Activated naive CD8-positive, alpha-beta T cell treated with anti-CD3 and anti-CD28 coated beads, Interleukin-2, amount 10 ng/mL, durations not matched to agents 7 days and 5 days (primary cell): ENCODE measurements around the gene GLP2R. TPM values are rescaled to one million over a fixed set of nuclear protein-coding genes. Genes with fewer than 3 reads are reported as not detected.

Source experiments
- ATAC-seq: fragments of 150-1000 bp; cut with Tn5 transposase; one replicate; pipeline ENCODE4 v1.10.0; 2021; ENCODE audit warnings: low read depth, moderate library complexity
- POLR2A ChIA-PET: fragments of 350-600 bp; sonication (Branson Sonifier 250); formaldehyde crosslinking; loops from one replicate; lab custom pipeline; 2021; ENCODE audit warnings: antibody characterized with exemption; lab: Charles Lee
- DNase-seq: peaks from one replicate; pipeline ENCODE4 v3.0.0; 2021
- H3K27ac Mint-ChIP-seq: one replicate; pipeline ENCODE4 v1.8.0; 2022; ENCODE audit warnings: mild to moderate bottlenecking, mixed read lengths
- H3K27me3 Mint-ChIP-seq: one replicate; pipeline ENCODE4 v1.8.0; 2022; ENCODE audit warnings: mild to moderate bottlenecking, moderate library complexity, mixed read lengths
- H3K36me3 Mint-ChIP-seq: one replicate; pipeline ENCODE4 v1.8.0; 2021; ENCODE audit warnings: mild to moderate bottlenecking, mixed read lengths
- H3K4me1 Mint-ChIP-seq: one replicate; pipeline ENCODE4 v1.8.0; 2021; ENCODE audit warnings: mixed read lengths
- H3K4me3 Mint-ChIP-seq: one replicate; pipeline ENCODE4 v1.8.0; 2022; ENCODE audit warnings: mild to moderate bottlenecking, moderate library complexity, mixed read lengths
- H3K9me3 Mint-ChIP-seq: one replicate; pipeline ENCODE4 v1.8.0; 2021; ENCODE audit warnings: mixed read lengths
- total RNA-seq, 2 experiments: library from RNA; stranded (reverse); gene quantifications; one replicate each; pipeline ENCODE4 v1.2.3, GENCODE V29; 2021

The GLP2R gene
- total RNA-seq, 2 experiments from 2014 or later, result not detected

DNA sequence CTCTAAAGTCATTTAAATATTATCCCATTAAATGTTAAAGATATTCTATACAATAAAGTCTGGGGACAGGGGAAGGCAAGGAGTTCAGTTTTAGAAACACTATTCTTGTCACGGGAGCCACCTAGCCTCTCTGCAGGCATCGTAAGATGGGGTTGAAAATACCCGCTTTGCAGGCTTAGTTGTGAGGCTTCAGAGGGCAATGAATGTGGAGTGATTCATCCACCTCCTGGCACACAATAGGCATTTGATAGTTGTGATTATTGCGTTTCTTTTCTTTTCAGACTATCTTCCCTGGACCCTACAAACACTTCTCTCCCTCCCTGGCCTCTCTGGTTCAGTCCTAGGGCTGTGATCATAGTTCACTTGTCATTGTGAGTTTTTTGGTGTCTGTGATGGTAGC lies 19.6 kb downstream of the GLP2R start:
- POLR2A ChIA-PET, result no interaction called here
- no peak for DNase-seq
- H3K27ac Mint-ChIP-seq, result no peak overlapping the region
- H3K4me3 Mint-ChIP-seq, result no peak overlapping the region
- H3K36me3 Mint-ChIP-seq, result no peaks in the 10 kb centered on the region
- H3K9me3 Mint-ChIP-seq, result no peaks in the 10 kb centered on the region
- no peak for ATAC-seq
- no peaks in the 10 kb centered on the region for H3K27me3 Mint-ChIP-seq
- no peaks in the 10 kb centered on the region for H3K4me1 Mint-ChIP-seq

DNA sequence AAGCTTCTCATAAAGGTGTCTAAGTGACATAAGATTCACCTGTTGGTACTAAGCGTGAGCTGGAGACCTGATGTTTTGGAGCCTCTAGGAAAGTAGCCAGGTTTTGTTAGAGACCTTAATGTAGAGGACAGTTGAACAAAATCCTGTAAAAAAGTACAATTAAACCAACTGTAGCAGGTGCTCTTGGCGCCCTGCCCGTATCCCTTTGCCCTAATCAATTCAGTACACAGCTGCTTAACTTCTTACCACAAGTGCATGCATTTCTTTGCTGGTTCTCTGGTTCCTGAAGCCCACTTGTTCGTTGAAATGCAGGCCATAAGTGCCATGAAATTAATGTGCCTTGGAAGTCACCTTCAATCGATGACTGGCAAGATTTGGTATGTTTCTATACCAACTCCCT lies 24.4 kb downstream of the GLP2R start:
- H3K36me3 Mint-ChIP-seq, result no peaks in the 10 kb centered on the region
- H3K27me3 Mint-ChIP-seq, result peaks cover 3% of the 10 kb centered on the region
- DNase-seq (no peak), ATAC-seq (no peak)
- POLR2A ChIA-PET, result no interaction called here
- H3K9me3 Mint-ChIP-seq, result no peaks in the 10 kb centered on the region
- no peak overlapping the region for H3K4me3 Mint-ChIP-seq
- H3K4me1 Mint-ChIP-seq, result no peaks in the 10 kb centered on the region
- H3K27ac Mint-ChIP-seq, result no peak overlapping the region

DNA sequence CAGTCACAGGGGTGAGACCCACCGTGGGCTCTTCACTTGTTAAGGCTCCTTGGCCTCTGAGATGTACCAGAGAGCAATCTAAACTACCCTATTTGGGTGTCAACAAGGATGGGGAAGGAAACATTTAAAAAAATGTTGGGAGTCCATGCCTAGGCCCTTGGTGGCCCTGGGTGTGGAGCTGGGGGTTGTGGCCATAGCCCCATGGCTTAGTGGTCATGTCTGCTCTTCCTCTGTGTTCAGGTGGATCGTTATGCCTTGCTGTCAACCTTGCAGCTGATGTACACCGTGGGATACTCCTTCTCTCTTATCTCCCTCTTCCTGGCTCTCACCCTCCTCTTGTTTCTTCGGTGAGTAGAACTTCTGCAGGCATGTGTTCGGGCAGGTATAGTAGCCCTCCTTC lies 28.5 kb downstream of the GLP2R start:
- H3K27me3 Mint-ChIP-seq, result peaks cover 3% of the 10 kb centered on the region
- no peaks in the 10 kb centered on the region for H3K9me3 Mint-ChIP-seq
- DNase-seq (no peak), ATAC-seq (no peak)
- H3K36me3 Mint-ChIP-seq, result no peaks in the 10 kb centered on the region
- H3K4me3 Mint-ChIP-seq, result no peak overlapping the region
- H3K27ac Mint-ChIP-seq, result no peak overlapping the region
- H3K4me1 Mint-ChIP-seq, result no peaks in the 10 kb centered on the region
- POLR2A ChIA-PET, result interaction anchor here (0.6 kb wide), 1 partner anchor 55 kb away, joined by 3 read pairs; no protein-coding TSS in a partner anchor

DNA sequence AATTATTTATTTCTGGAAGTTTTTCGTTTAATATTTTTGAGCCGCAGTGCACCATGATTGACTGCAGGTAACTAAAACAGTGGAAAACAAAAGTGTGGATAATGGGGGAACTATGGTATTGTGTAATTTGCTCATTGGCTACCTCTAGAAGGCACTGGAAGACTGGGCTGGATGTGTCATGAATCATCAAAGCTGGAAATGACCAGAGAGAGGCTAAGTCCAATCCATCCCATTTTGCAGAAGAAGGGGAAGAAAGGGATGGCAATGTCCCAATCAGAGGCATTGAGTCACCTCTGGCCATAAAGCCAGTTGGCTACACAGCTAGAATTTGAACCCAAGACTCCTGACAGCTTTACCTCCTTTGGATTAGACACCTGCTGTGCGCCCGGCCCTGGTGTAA lies 29.3 kb downstream of the GLP2R start:
- Mint-ChIP-seq H3K4me1 (no peaks in the 10 kb centered on the region), H3K4me3 (no peak overlapping the region), H3K36me3 (no peaks in the 10 kb centered on the region), H3K27ac (no peak overlapping the region), H3K9me3 (no peaks in the 10 kb centered on the region), H3K27me3 (peaks cover 3% of the 10 kb centered on the region)
- no peak for ATAC-seq
- POLR2A ChIA-PET, result no interaction called here
- DNase-seq, result no peak

DNA sequence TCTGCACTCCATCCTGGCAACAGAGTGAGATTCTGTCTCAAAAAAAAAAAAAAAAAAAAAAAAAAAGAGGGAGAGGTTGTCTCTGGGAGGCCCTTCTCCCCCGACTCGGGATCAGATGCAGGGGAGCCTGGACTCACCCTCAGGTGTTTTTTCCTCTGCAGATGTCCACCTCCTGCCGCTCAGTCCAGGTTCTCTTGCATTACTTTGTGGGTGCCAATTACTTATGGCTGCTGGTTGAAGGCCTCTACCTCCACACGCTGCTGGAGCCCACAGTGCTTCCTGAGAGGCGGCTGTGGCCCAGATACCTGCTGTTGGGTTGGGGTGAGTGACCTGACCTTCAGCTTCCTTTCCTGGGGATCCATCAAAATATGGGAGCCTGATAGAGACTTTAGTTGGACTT lies 34.1 kb downstream of the GLP2R start:
- Mint-ChIP-seq H3K27me3 (no peaks in the 10 kb centered on the region), H3K4me3 (no peak overlapping the region), H3K4me1 (no peaks in the 10 kb centered on the region), H3K27ac (no peak overlapping the region), H3K36me3 (no peaks in the 10 kb centered on the region), H3K9me3 (peaks cover 4% of the 10 kb centered on the region)
- DNase-seq (no peak), ATAC-seq (no peak)
- POLR2A ChIA-PET, result no interaction called here

DNA sequence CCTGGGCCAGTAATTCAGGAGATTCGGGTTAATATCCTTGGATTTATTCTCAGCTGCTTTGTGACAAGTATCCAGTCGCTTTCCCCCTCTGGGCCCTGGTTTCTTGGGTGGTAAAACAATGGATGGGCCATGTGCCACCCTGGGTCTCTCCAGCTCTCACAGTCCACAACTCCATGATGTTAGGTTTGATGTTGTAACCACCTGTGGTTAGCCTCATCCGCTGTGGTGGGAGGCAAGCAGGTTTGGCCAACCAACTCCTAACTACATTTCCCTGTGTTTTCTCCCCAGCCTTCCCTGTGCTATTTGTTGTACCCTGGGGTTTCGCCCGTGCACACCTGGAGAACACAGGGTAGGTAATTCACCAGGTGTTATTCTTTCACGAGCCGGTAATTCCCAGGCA lies 35.1 kb downstream of the GLP2R start:
- ATAC-seq (no peak), DNase-seq (no peak)
- POLR2A ChIA-PET, result no interaction called here
- Mint-ChIP-seq H3K27me3 (no peaks in the 10 kb centered on the region), H3K9me3 (peaks cover 7% of the 10 kb centered on the region), H3K27ac (no peak overlapping the region), H3K36me3 (no peaks in the 10 kb centered on the region), H3K4me3 (no peak overlapping the region), H3K4me1 (no peaks in the 10 kb centered on the region)

DNA sequence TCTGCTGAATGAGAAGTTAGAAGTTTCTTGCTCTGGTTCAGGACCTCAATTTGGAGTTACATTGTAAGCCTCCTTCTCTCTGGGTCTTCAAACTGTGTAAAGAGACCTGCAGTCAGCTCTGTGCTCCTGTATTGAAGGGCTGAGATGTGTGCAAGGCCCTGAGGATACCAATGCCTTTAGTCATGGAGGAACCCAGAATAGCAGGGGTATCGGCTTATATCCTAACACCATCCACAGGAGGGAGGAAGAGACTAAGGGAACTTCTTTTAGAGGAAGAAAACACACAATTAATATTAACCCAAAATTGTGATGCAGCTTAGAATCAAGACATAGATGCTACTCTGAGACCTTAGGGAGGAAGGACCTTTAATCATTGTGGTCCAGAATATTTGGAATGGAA lies 36.5 kb downstream of the GLP2R start:
- Mint-ChIP-seq H3K9me3 (peaks cover 7% of the 10 kb centered on the region), H3K4me1 (no peaks in the 10 kb centered on the region), H3K27ac (no peak overlapping the region), H3K36me3 (no peaks in the 10 kb centered on the region), H3K27me3 (no peaks in the 10 kb centered on the region), H3K4me3 (no peak overlapping the region)
- POLR2A ChIA-PET, result no interaction called here
- DNase-seq (no peak), ATAC-seq (no peak)

DNA sequence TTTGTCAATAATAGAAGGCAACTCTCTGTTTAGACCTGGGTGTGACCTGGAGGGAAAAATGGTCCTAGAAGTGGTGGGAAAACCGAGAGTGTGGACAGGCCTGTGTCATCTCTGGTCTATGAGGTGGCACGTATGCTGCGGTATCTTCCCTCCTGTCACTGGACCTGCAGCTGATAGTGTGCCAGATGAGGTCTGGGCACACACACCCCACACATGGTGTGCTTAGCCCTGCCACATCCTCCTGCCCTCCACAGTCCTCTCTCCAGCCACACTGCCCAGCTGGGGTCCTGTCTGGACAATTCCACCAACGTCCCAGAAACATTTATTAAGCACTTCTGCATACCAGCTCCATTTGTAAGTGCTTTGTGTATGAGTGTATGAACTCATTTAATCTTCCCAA lies 37.2 kb downstream of the GLP2R start:
- Mint-ChIP-seq H3K36me3 (no peaks in the 10 kb centered on the region), H3K4me3 (no peak overlapping the region), H3K9me3 (peaks cover 7% of the 10 kb centered on the region), H3K27me3 (no peaks in the 10 kb centered on the region), H3K4me1 (no peaks in the 10 kb centered on the region), H3K27ac (no peak overlapping the region)
- ATAC-seq, result no peak
- DNase-seq, result no peak
- POLR2A ChIA-PET, result no interaction called here

DNA sequence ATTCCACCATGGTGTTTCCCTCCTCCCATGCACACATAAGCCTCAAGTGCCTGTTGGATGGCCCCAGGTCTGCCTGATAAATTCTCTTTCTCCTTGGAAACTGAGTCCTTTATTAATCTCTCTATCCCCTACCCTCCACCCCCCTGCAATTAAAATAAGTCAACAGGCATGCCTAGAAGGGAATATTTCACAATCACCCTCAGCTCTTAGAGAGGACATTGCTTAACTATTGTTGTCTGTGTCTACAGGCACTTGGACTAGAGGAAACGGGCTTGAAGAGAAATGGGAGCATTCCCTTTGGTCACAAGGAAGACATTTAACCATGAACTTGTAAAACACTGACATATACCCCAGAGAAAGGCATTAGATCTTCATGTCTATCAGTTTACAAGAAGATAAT lies 39.9 kb downstream of the GLP2R start:
- no peaks in the 10 kb centered on the region for H3K36me3 Mint-ChIP-seq
- H3K27ac Mint-ChIP-seq, result no peak overlapping the region
- H3K4me1 Mint-ChIP-seq, result no peaks in the 10 kb centered on the region
- POLR2A ChIA-PET, result no interaction called here
- no peak overlapping the region for H3K4me3 Mint-ChIP-seq
- peaks cover 5% of the 10 kb centered on the region for H3K9me3 Mint-ChIP-seq
- ATAC-seq (no peak), DNase-seq (no peak)
- H3K27me3 Mint-ChIP-seq, result peaks cover 1% of the 10 kb centered on the region

DNA sequence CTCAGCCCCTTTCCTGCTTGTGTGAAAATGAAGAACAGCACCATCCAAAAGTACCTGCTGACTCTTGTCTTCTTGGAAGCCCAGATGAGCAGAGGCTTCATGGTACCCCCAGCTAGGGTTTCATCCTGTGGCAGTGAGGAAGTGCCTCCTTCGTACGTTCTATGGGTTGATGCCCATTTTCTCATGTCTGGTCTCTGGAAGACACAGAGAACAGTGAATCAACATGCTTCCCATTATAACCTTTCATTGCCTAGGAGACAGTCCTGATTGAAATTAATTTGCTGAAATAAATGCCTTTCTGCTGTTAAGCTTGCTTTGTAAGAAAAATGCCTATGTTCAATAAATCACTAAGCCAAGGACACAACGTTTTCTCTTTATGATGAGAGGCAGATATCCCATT lies 42.8 kb downstream of the GLP2R start:
- Mint-ChIP-seq H3K4me3 (no peak overlapping the region), H3K27ac (no peak overlapping the region), H3K4me1 (no peaks in the 10 kb centered on the region), H3K9me3 (peaks cover 3% of the 10 kb centered on the region), H3K27me3 (peaks cover 4% of the 10 kb centered on the region), H3K36me3 (no peaks in the 10 kb centered on the region)
- POLR2A ChIA-PET, result no interaction called here
- no peak for DNase-seq
- no peak for ATAC-seq

DNA sequence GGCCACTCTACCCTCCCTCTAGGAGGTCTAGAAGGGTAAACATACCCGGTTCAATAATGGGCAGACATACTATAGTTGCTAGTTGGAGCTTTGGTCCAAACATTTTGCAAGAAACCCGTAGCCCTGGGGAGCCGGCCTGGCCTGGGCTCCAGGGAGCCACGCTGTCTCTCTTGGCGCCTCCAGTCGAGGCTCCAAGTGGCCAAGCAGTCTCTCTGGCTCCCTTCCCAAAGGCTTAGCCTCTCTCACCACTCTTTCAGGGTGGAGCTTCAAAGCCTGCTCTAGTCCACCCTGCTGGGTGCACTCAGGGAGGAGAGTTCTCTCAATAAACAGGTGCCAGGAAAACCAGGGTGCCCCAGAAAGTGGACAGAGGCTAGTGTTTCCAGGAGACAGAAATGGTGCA lies 47.1 kb downstream of the GLP2R start:
- Mint-ChIP-seq H3K36me3 (no peaks in the 10 kb centered on the region), H3K27ac (no peak overlapping the region)
- ATAC-seq, result no peak

DNA sequence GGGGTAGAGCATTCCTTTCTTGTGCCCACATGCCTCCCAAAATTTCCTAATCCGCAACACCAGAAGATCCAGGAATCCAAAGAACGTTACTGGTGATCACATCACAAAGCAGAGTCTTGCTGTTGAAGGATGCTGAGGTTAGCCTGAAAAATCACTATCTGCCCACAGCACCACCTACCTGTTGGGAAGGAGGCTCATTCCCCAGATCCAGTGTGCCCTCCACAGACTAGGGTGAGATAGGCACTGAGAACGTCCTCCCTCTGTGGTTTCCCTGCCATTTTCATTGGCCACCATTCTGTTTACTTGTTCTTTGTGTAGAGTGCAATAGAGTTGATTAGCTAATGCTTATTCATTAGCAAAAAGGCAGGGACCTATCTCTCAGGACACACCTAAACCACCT lies 49.0 kb downstream of the GLP2R start:
- ATAC-seq (no peak), DNase-seq (no peak)
- H3K36me3 Mint-ChIP-seq, result no peaks in the 10 kb centered on the region
- peaks cover 2% of the 10 kb centered on the region for H3K27me3 Mint-ChIP-seq
- H3K4me1 Mint-ChIP-seq, result no peaks in the 10 kb centered on the region
- H3K27ac Mint-ChIP-seq, result no peak overlapping the region
- POLR2A ChIA-PET, result no interaction called here
- H3K9me3 Mint-ChIP-seq, result no peaks in the 10 kb centered on the region
- H3K4me3 Mint-ChIP-seq, result no peak overlapping the region

More for the DNA sequence above, 47.1 kb downstream of the GLP2R start:
- POLR2A ChIA-PET, result no interaction called here
- H3K27me3 Mint-ChIP-seq, result peaks cover 4% of the 10 kb centered on the region
- H3K4me3 Mint-ChIP-seq, result no peak overlapping the region
- no peak for DNase-seq
- H3K4me1 Mint-ChIP-seq, result no peaks in the 10 kb centered on the region
- H3K9me3 Mint-ChIP-seq, result no peaks in the 10 kb centered on the region

DNA sequence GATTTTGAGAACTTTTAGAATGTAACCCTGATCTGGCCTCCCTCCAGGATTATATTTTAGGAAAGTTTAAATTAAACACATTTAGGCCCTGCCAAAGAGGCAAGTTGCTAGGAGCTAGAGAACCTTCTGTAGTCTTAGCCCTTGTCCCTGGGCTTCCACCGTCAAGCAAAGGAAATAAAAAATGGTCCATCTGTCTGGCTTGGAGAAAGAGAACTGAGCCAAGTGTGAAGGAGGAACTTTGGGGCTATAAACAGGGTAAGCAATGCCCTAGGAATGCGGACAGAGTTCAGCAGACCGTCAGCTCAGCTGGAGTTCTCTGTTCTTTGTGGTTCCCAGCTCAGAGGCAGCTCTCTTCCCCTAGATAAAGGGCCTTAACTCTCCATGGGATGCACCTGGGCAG lies 49.7 kb downstream of the GLP2R start:
- POLR2A ChIA-PET, result no interaction called here
- no peaks in the 10 kb centered on the region for H3K4me1 Mint-ChIP-seq
- peaks cover 2% of the 10 kb centered on the region for H3K27me3 Mint-ChIP-seq
- H3K9me3 Mint-ChIP-seq, result no peaks in the 10 kb centered on the region
- H3K4me3 Mint-ChIP-seq, result no peak overlapping the region
- H3K36me3 Mint-ChIP-seq, result no peaks in the 10 kb centered on the region
- no peak overlapping the region for H3K27ac Mint-ChIP-seq
- DNase-seq (no peak), ATAC-seq (no peak)

DNA sequence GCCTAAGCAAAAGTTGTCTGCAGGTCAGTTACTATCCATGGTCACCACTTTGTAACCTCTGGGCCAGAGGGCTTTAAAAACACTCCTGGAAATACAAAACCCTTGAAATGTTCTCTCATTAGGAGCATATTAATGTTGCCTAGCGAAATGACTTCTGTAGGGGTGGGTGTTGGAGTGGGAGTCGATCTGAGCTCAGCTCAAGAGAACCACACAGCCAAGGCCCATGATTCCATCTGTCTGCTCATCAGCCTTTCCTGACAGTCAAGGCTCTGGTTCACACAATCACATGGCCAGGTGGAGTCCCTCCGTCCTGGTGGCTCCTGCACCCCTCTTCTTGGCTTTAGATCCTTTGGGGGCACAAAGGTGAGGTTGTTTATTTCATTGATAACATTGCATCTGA lies 52.6 kb downstream of the GLP2R start:
- POLR2A ChIA-PET, result no interaction called here
- H3K4me1 Mint-ChIP-seq, result no peaks in the 10 kb centered on the region
- H3K27ac Mint-ChIP-seq, result no peak overlapping the region
- ATAC-seq, result no peak
- peaks cover 5% of the 10 kb centered on the region for H3K9me3 Mint-ChIP-seq
- DNase-seq, result no peak
- no peak overlapping the region for H3K4me3 Mint-ChIP-seq
- no peaks in the 10 kb centered on the region for H3K36me3 Mint-ChIP-seq
- no peaks in the 10 kb centered on the region for H3K27me3 Mint-ChIP-seq
